Activated T-helper 1 cell treated with anti-CD3 and anti-CD28 coated beads, Interleukin-12 subunit alpha, Interleukin-12 subunit beta, Interleukin-2, Interleukin-4 antibody, amounts not matched to agents 30 ng/mL and 10 ng/mL and 1 ng/mL, durations not matched to agents 14 hours and 24 hours and 36 hours (primary cell): ENCODE measurements around the gene UBE2R2. TPM values are rescaled to one million over a fixed set of nuclear protein-coding genes. Genes with fewer than 3 reads are reported as not detected.
"Not testable (repeated sequence)": the region's sequence is repeated elsewhere in the genome, so short reads cannot be mapped to it uniquely, and the experiment has no call there.

Experiments
- DNase-seq: peaks from one replicate; pipeline ENCODE4 v3.0.0; 2021; ENCODE audit warnings: low spot score
- H3K27ac Mint-ChIP-seq: one replicate; pipeline ENCODE4 v1.8.0; 2021; ENCODE audit warnings: mild to moderate bottlenecking, mixed read lengths
- H3K27me3 Mint-ChIP-seq: one replicate; pipeline ENCODE4 v1.8.0; 2022; ENCODE audit warnings: mild to moderate bottlenecking, moderate library complexity, mixed read lengths; ENCODE audit not compliant: insufficient read depth
- H3K36me3 Mint-ChIP-seq: one replicate; pipeline ENCODE4 v1.8.0; 2021; ENCODE audit warnings: low read depth, mixed read lengths
- H3K4me1 Mint-ChIP-seq: one replicate; pipeline ENCODE4 v1.8.0; 2021; ENCODE audit warnings: low read depth, mixed read lengths
- H3K4me3 Mint-ChIP-seq: one replicate; pipeline ENCODE4 v1.8.0; 2021; ENCODE audit warnings: mild to moderate bottlenecking, moderate library complexity, mixed read lengths
- H3K9me3 Mint-ChIP-seq: one replicate; pipeline ENCODE4 v1.8.0; 2021; ENCODE audit warnings: mixed read lengths
- intact Hi-C: fragments of 100-400 bp; cut with micrococcal nuclease; formaldehyde crosslinking; loops from one replicate; pipeline ENCODE4 v1.15.1; 2024
- total RNA-seq: library from RNA; stranded (reverse); gene quantifications from 2 replicates; pipeline ENCODE4 v1.2.3, GENCODE V29; 2022

UBE2R2 gene
- total RNA-seq, 1 donor from 2014 or later: 40.0 TPM

DNA sequence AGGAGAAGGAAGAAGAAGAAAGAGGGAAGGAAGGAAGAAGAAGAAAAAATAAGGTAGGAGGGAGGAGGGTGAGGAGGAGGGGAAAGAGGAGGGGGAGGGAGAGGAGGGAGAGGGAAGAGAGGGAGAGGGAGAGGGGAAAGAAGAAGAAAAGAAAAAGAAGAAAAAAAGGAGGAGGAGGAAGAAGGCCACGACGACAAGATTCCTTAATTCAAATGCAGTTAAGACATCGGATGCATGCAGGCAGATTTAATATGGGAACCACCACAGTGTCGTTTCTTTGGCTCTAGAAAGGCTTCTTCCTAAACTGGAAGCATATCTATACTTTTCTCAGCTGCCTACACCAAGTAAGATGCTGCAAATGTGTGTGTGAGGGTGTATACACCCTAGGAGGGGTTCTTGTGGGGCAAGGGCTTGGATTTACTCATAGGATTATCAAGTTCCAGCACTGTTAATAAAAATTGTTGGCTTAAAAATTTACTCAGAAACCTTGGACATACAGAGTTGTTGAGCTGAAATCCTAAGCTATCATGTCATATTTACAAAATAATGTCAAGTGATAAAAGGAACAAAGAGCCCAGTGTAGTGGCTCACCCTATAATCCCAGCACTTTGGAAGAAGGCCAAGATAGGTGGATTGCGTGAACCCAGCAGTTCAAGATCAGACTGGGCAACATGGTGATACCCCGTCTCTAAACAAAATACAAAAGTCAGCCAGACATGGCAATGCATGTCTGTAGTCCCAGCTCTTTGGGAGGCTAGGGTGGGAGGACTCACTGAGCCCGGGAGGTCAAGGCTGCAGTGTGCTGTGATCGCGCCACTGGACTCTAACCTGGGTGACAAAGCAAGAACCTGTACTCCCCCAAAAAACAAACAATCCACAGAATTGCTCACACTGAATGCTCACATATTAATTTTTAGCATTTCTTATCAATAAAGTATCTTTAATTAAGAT, 123.2 kb downstream of the UBE2R2 start:
- DNase-seq: no peak
- Mint-ChIP-seq H3K4me1 (no peaks in the 10 kb centered on the region), H3K36me3 (peaks cover 46% of the 10 kb centered on the region), H3K27ac (no peak overlapping the region), H3K4me3 (no peak overlapping the region), H3K27me3 (no peaks in the 10 kb centered on the region), H3K9me3 (no peaks in the 10 kb centered on the region)
- intact Hi-C loops: no loop called here

DNA sequence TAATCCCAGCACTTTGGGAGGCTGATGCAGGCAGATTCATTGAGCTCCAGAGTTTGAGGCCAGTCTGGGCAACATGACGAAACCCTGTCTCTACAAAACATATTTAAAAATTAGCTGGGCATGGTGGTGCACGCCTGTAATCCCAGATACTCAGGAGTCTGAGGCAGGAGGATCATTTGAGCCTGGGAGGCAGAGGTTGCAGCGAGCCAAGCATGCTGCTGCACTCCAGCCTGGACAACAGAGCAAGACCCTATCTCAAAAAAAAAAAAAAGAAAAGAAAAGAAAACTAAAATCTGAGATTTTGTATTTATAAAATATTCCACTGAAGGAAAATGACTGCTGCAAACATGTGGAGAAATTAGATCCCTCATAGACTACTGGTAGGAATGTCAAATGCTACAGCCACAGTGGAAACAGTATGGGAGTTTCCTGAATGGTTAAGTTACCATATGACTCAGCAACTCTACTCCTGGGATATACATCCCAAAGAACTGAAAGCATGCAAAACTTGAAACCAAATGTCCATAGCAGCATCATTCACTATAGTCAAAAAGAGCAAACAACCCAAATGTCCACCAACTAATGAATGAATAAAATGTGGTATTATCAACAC, 125.6 kb downstream of the UBE2R2 start:
- intact Hi-C loops: no loop called here
- H3K9me3 Mint-ChIP-seq: no peaks in the 10 kb centered on the region
- H3K4me3 Mint-ChIP-seq: no peak overlapping the region
- no peaks in the 10 kb centered on the region for H3K27me3 Mint-ChIP-seq
- no peaks in the 10 kb centered on the region for H3K4me1 Mint-ChIP-seq
- DNase-seq: no peak
- peaks cover 42% of the 10 kb centered on the region for H3K36me3 Mint-ChIP-seq
- no peak overlapping the region for H3K27ac Mint-ChIP-seq

DNA sequence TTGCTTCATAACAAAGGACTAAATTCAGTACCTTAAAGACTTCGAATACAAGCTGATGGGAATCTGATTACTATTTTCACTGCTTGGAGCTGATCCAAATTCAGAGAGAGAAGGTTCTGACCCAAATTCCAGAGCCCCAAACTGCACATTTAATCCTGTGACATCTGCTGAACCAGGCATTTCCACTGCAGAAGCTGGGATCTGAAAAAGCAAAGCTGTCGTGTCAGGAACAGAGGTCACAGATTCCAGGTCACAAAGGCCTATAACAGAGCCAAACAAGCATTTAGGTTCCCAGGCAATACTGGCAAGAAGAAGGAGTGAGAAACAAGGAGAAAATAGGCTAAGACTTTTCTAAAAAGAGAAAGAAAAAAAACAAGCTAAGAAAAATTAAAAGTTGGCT, 126.4 kb downstream of the UBE2R2 start:
- intact Hi-C loops: no loop called here
- no peak for DNase-seq
- H3K9me3 Mint-ChIP-seq: no peaks in the 10 kb centered on the region
- H3K27me3 Mint-ChIP-seq: no peaks in the 10 kb centered on the region
- H3K4me3 Mint-ChIP-seq: no peak overlapping the region
- no peaks in the 10 kb centered on the region for H3K4me1 Mint-ChIP-seq
- peaks cover 48% of the 10 kb centered on the region for H3K36me3 Mint-ChIP-seq
- H3K27ac Mint-ChIP-seq: no peak overlapping the region

DNA sequence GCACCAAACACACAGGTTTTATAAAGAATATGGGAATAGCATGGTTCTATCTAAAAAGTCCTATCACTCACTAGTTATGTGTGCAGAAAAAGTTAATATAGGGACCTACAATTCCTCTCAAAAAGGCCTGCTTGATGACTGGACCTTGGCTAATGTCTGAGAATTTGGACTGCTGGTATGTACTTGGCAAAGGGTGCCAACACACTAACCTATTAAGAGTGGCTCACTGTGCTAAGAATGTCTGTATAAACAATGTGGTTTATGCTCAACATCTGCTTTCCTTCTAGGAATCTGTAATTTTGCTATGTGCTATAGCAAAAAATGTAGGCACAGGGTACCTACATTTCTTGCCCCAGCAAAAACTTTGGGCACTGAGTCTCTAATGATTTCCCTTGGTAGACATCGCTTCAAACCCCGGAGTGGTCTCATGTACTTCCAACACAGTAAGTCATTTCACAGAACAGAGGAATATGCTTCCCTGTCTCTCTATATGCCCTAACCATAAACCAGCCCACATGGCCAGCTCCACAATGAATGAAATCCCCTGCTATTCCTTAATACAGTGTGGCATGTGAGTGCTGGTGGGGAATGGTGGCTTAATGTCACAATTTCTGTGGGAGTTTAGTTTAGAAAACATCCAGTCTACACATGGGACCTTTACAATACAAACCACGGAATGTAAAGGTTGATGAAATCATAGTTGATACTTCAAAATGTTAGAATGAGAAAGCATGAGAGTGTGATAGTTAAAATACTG, 130.0 kb downstream of the UBE2R2 start:
- Mint-ChIP-seq H3K27ac (no peak overlapping the region), H3K27me3 (no peaks in the 10 kb centered on the region), H3K36me3 (peaks cover 49% of the 10 kb centered on the region), H3K4me3 (no peak overlapping the region), H3K9me3 (no peaks in the 10 kb centered on the region), H3K4me1 (no peaks in the 10 kb centered on the region)
- intact Hi-C loops: no loop called here
- no peak for DNase-seq

DNA sequence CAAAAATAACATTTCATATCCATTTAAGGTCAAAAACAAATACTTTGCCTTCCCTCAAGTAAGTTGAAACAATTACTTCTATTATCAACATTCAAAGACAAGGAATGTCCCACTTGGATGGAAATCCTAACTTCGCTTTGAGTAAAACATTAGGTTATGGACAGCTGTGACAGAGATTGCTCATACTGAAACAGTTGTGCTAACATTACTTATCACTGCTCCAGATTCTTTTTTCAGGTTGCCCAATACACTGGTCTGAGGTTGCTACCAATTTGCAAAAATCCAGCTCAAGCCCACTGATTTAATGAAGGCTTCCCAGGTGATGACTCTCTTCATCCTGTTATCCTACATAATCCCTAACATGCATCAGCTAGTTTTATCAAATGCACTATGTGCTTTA, 133.4 kb downstream of the UBE2R2 start:
- no peak for DNase-seq
- Mint-ChIP-seq H3K4me1 (no peaks in the 10 kb centered on the region), H3K27me3 (no peaks in the 10 kb centered on the region), H3K9me3 (no peaks in the 10 kb centered on the region), H3K27ac (no peak overlapping the region), H3K36me3 (peaks cover 45% of the 10 kb centered on the region), H3K4me3 (no peak overlapping the region)
- intact Hi-C loops: no loop called here

DNA sequence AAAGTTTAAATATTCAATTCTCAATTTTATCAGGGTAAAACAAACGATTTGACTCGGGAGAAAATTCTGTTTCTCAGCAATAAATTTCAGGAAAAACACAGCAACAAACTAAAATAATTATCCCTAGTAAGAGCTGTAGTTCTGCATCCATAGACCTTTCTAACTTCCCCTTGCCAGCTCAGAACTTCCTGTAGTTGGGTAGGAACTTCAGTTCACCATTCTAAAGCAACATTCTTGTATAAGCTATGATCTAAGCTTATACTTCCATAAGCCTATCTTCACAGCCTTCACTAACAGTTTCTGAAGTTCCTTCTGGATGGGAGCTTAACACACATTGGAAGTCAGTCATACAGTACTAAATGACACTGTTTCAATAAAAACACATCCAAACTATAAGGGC, 135.1 kb downstream of the UBE2R2 start:
- H3K4me1 Mint-ChIP-seq: no peaks in the 10 kb centered on the region
- no peak for DNase-seq
- H3K9me3 Mint-ChIP-seq: no peaks in the 10 kb centered on the region
- H3K27me3 Mint-ChIP-seq: no peaks in the 10 kb centered on the region
- intact Hi-C loops: no loop called here
- H3K4me3 Mint-ChIP-seq: no peak overlapping the region
- no peak overlapping the region for H3K27ac Mint-ChIP-seq
- H3K36me3 Mint-ChIP-seq: peaks cover 47% of the 10 kb centered on the region

DNA sequence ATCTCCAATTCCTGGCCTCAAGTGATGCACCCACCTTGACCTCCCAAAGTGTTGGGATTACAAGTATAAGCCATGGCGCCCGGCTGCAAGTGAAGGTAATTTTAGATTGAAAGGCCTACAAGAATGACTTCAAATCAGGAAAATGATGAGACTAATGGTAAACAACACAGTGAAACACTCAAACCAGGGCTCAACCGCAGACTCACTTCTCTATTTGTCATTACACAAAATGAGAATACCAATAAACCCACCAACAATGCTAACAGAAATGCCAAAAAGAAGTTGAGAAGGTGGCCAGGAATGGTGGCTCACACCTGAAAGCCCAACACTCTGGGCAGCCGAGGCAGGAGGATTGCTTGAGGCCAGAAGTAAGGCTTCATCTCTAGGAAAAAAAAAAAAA, 139.6 kb downstream of the UBE2R2 start:
- H3K27ac Mint-ChIP-seq: no peak overlapping the region
- H3K4me1 Mint-ChIP-seq: no peaks in the 10 kb centered on the region
- no peak overlapping the region for H3K4me3 Mint-ChIP-seq
- H3K9me3 Mint-ChIP-seq: no peaks in the 10 kb centered on the region
- intact Hi-C loops: no loop called here
- DNase-seq: no peak
- no peaks in the 10 kb centered on the region for H3K27me3 Mint-ChIP-seq
- peaks cover 38% of the 10 kb centered on the region for H3K36me3 Mint-ChIP-seq

DNA sequence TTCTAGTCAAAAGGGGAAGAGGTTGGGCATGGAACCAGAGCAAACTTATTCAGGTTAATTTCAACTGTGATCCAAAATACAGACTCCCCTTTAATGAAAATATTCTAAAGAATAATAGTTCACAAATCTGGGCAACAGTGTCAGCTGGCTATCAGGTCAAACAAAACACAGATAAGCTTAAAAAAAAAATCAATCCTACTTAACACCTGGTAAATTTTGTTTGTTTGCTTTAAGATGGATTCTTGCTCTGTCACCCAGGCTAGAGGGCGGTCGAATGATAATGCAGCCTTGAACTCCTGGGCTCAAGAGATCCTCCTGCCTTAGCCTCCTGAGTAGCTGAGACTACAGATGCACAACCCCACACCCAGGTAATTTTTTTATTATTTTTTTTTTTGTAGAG, 142.8 kb downstream of the UBE2R2 start:
- H3K4me1 Mint-ChIP-seq: peaks cover 4% of the 10 kb centered on the region
- H3K27ac Mint-ChIP-seq: no peak overlapping the region
- no peaks in the 10 kb centered on the region for H3K9me3 Mint-ChIP-seq
- intact Hi-C loops: no loop called here
- no peak overlapping the region for H3K4me3 Mint-ChIP-seq
- H3K36me3 Mint-ChIP-seq: peaks cover 26% of the 10 kb centered on the region
- no peaks in the 10 kb centered on the region for H3K27me3 Mint-ChIP-seq
- DNase-seq: no peak

DNA sequence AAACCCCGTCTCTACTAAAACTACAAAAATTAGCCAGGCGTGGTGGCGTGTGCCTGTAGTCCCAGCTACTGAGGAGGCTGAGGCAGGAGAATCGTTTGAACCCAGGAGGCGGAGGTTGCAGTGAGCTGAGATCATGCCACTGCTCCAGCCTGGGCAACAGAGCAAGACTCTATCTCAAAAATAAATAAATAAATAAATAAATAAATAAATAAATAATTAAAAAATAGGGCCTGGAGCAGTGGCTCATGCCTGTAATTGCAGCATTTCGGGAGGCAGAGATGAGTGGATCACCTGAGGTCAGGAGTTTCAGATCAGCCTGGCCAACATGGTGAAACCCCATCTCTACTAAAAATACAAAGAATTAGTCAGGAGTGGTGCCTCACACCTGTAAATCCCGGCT, 145.5 kb downstream of the UBE2R2 start:
- H3K9me3 Mint-ChIP-seq: not testable (repeated sequence)

DNA sequence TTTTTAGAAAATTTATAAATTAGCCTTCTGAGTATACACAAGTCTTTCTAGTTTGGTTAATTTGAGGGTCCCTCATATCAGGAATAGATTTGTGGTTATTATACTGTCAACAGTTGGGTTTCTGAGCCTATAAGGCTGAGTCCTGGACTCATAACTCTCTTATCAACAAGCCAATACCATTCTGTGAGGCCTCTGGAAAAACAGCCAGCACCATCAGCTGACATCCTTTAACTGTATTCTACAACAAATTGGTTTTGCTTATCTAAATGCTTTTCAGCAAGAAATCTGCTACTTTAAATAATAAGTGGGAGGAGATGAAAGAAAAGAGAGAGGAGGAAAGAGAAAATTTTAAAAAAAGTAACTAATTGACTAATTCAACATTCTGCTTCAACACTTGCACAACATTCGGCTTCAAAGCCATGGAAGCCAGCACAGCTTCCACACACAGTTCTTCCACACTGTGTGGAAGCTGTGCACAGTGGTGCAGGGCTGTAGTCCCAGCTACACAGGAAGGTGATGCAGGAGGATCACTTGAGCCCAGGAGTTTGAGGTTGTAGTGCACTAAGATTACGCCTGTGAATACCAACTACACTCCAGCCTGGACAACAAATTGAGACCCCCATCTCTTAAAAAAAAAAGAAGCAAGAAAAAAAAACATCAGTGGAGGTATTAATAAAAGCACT, 147.3 kb downstream of the UBE2R2 start:
- intact Hi-C loops: no loop called here
- no peak overlapping the region for H3K4me3 Mint-ChIP-seq
- H3K27me3 Mint-ChIP-seq: no peaks in the 10 kb centered on the region
- H3K36me3 Mint-ChIP-seq: peaks cover 17% of the 10 kb centered on the region
- H3K4me1 Mint-ChIP-seq: peaks cover 4% of the 10 kb centered on the region
- H3K9me3 Mint-ChIP-seq: no peaks in the 10 kb centered on the region
- no peak for DNase-seq
- H3K27ac Mint-ChIP-seq: no peak overlapping the region

More for the DNA sequence above, 145.5 kb downstream of the UBE2R2 start:
- H3K4me3 Mint-ChIP-seq, H3K4me1 Mint-ChIP-seq, H3K27ac Mint-ChIP-seq, H3K27me3 Mint-ChIP-seq, intact Hi-C loops, DNase-seq: not testable (repeated sequence)
- H3K36me3 Mint-ChIP-seq: peaks cover 14% of the 10 kb centered on the region
